Neuronal stem cell (in vitro differentiated cells): ENCODE measurements around the gene PCGF3.
"Not testable (repeated sequence)": the region's sequence is repeated elsewhere in the genome, so short reads cannot be mapped to it uniquely, and the experiment has no call there.

Experiments used
- DNase-seq: peaks from one replicate; pipeline ENCODE4 v3.0.0-alpha.2; 2013; ENCODE audit warnings: low spot score
- H2AFZ ChIP-seq: one replicate; pipeline ENCODE4 v1.6.1; 2013; ENCODE audit warnings: mild to moderate bottlenecking, low read length, inconsistent platforms
- H2AK5ac ChIP-seq: 2 replicates; pipeline ENCODE4 v1.6.1; 2013; ENCODE audit warnings: low read depth, mild to moderate bottlenecking, inconsistent platforms, low read length, moderate library complexity, mixed read lengths
- H2BK120ac ChIP-seq: 2 replicates; pipeline ENCODE4 v1.6.1; 2013; ENCODE audit warnings: low read depth, mild to moderate bottlenecking, inconsistent platforms, low read length, moderate library complexity, mixed read lengths
- H2BK12ac ChIP-seq: one replicate; pipeline ENCODE4 v1.6.1; 2013; ENCODE audit warnings: low read length, inconsistent platforms
- H2BK15ac ChIP-seq: 2 replicates; pipeline ENCODE4 v1.6.1; 2013; ENCODE audit warnings: mild to moderate bottlenecking, low read length, inconsistent platforms, mixed read lengths
- H2BK5ac ChIP-seq: one replicate; pipeline ENCODE4 v1.6.1; 2013; ENCODE audit warnings: inconsistent platforms, mild to moderate bottlenecking, low read length, moderate library complexity
- H3K14ac ChIP-seq: one replicate; pipeline ENCODE4 v1.6.1; 2013; ENCODE audit warnings: low read length, inconsistent platforms
- H3K18ac ChIP-seq: 2 replicates; pipeline ENCODE4 v1.6.1; 2013; ENCODE audit warnings: low read length, inconsistent platforms
- H3K23ac ChIP-seq: 2 replicates; pipeline ENCODE4 v1.6.1; 2013; ENCODE audit warnings: low read depth, mild to moderate bottlenecking, mixed read lengths, low read length, inconsistent platforms; ENCODE audit not compliant: poor library complexity
- H3K27ac ChIP-seq: replicated peaks from 3 replicates; pipeline ENCODE4 v1.5.1; 2013; ENCODE audit warnings: low read length, inconsistent platforms
- H3K27me3 ChIP-seq, 3 experiments: 2 replicates each; pipeline ENCODE4 v1.6.1; 2013; ENCODE audit warnings: low read length in 3 of 3, mild to moderate bottlenecking in 2 of 3, inconsistent platforms in 1 of 3, low read depth in 1 of 3, mixed read lengths in 1 of 3, moderate library complexity in 1 of 3; ENCODE audit not compliant: control insufficient read depth in 3 of 3, insufficient read depth in 3 of 3
- H3K36me3 ChIP-seq, 2 donors: replicated peaks in 1 of 2; 2 replicates each; pipeline ENCODE4 v1.6.1; 2013; ENCODE audit warnings: low read length in 2 of 2; ENCODE audit not compliant: control insufficient read depth in 2 of 2, insufficient read depth in 2 of 2
- H3K4ac ChIP-seq: 2 replicates; pipeline ENCODE4 v1.6.1; 2013; ENCODE audit warnings: inconsistent platforms, mild to moderate bottlenecking, low read length, moderate library complexity
- H3K4me1 ChIP-seq, 2 donors: 1 replicate in 1 of 2; 2 replicates in 1 of 2; pipeline ENCODE4 v1.6.1; 2013; ENCODE audit warnings: low read length in 2 of 2, low read depth in 1 of 2; ENCODE audit not compliant: control insufficient read depth in 2 of 2, insufficient read depth in 1 of 2
- H3K4me2 ChIP-seq: one replicate; pipeline ENCODE4 v1.6.1; 2013; ENCODE audit warnings: mild to moderate bottlenecking, low read length, inconsistent platforms; ENCODE audit not compliant: insufficient read depth, poor library complexity, severe bottlenecking
- H3K4me3 ChIP-seq, 2 donors: 2 replicates each; pipeline ENCODE4 v1.5.1; 2013; ENCODE audit warnings: low read length in 2 of 2, mild to moderate bottlenecking in 2 of 2, inconsistent platforms in 1 of 2, moderate library complexity in 1 of 2
- H3K79me1 ChIP-seq: one replicate; pipeline ENCODE4 v1.6.1; 2013; ENCODE audit warnings: low read depth, mild to moderate bottlenecking, inconsistent platforms, low read length, moderate library complexity
- H3K9ac ChIP-seq: one replicate; pipeline ENCODE4 v1.6.1; 2013; ENCODE audit warnings: mild to moderate bottlenecking, low read depth, low read length, inconsistent platforms; ENCODE audit not compliant: poor library complexity
- H3K9me3 ChIP-seq, 2 donors: replicated peaks in 1 of 2; 2 replicates each; pipeline versions ENCODE3 to v1.6.1; 2013; ENCODE audit warnings: low read length in 2 of 2, mild to moderate bottlenecking in 2 of 2, inconsistent platforms in 1 of 2, low read depth in 1 of 2, mixed read lengths in 1 of 2, moderate library complexity in 1 of 2; ENCODE audit not compliant: control insufficient read depth in 2 of 2, insufficient read depth in 1 of 2
- H4K8ac ChIP-seq: one replicate; pipeline ENCODE4 v1.6.1; 2013; ENCODE audit warnings: low read depth, mild to moderate bottlenecking, inconsistent platforms, low read length, moderate library complexity
- H4K91ac ChIP-seq: one replicate; pipeline ENCODE4 v1.6.1; 2013; ENCODE audit warnings: low read length, low read depth, mild to moderate bottlenecking, inconsistent platforms; ENCODE audit not compliant: poor library complexity
- WGBS, 2 donors: extraction: QIAGEN DNeasy Blood & Tissue Kit; methylation state at CpG; one replicate each; pipeline ENCODE4 v1.1.7; 2013; ENCODE audit warnings: missing lambda C conversion rate in 2 of 2, mixed read lengths in 1 of 2; ENCODE audit not compliant: insufficient read length in 2 of 2, insufficient replicate concordance in 1 of 2; ENCODE audit errors: extremely low coverage in 2 of 2; 5-methylcytosine and 5-hydroxymethylcytosine counted together

PCGF3 gene

GRCh38 chr4:735583-735982 lies 30.0 kb downstream of the PCGF3 start:
- no peak overlapping the region for H2BK12ac ChIP-seq
- no peaks in the 10 kb centered on the region for H3K27me3 ChIP-seq
- H3K79me1 ChIP-seq = peaks cover 17% of the 10 kb centered on the region
- H2AK5ac ChIP-seq = no peak overlapping the region
- no peak overlapping the region for H3K4ac ChIP-seq
- H3K18ac ChIP-seq = no peak overlapping the region
- no peak overlapping the region for H3K9ac ChIP-seq
- no peak overlapping the region for H2BK5ac ChIP-seq
- H2AFZ ChIP-seq = no peak overlapping the region
- no peak overlapping the region for H4K91ac ChIP-seq
- no peak overlapping the region for H3K4me3 ChIP-seq
- no peak overlapping the region for H3K27ac ChIP-seq
- no peak overlapping the region for H3K4me2 ChIP-seq
- no peak overlapping the region for H3K23ac ChIP-seq
- H3K9me3 ChIP-seq = peaks cover 0 to 5% of the 10 kb centered on the region in 2 donors
- H2BK120ac ChIP-seq = no peak overlapping the region
- H3K4me1 ChIP-seq = no peaks in the 10 kb centered on the region
- H3K36me3 ChIP-seq = peaks cover 50 to 86% of the 10 kb centered on the region in 2 donors
- H3K14ac ChIP-seq = peak overlapping the region; percentile 6
- H2BK15ac ChIP-seq = no peak overlapping the region
- no peak for DNase-seq
- WGBS, 2 donors = no CpG with 5 or more reads among the region's 8 CpGs
- no peak overlapping the region for H4K8ac ChIP-seq

- not testable (repeated sequence) for H3K9ac ChIP-seq, H3K4me2 ChIP-seq, H2AFZ ChIP-seq, H4K8ac ChIP-seq, H2BK5ac ChIP-seq, H3K79me1 ChIP-seq, H3K18ac ChIP-seq, DNase-seq, H2BK15ac ChIP-seq, H3K27me3 ChIP-seq, H2BK120ac ChIP-seq, H2AK5ac ChIP-seq, H3K9me3 ChIP-seq, H3K27ac ChIP-seq, H3K4ac ChIP-seq, H2BK12ac ChIP-seq, H4K91ac ChIP-seq, H3K4me1 ChIP-seq
- no CpG with 5 or more reads among the region's 34 CpGs for WGBS, 2 donors
- Histone ChIP-seq H3K23ac (peak overlapping the region; percentile 55), H3K36me3 (peaks cover 49 to 86% of the 10 kb centered on the region in 2 donors), H3K4me3 (peak overlapping the region in 1 of 2 donors; percentile 44), H3K14ac (peak overlapping the region; percentile 38)
These were observed 30.9 kb downstream of the PCGF3 start for GRCh38 chr4:736561-736960.

- H2BK15ac ChIP-seq = no peak overlapping the region
- H3K4ac ChIP-seq = no peak overlapping the region
- no CpG with 5 or more reads among the region's 16 CpGs for WGBS, 2 donors
- no peak overlapping the region for H3K4me2 ChIP-seq
- no peaks in the 10 kb centered on the region for H3K9me3 ChIP-seq
- no peak overlapping the region for H2BK5ac ChIP-seq
- no peak overlapping the region for H3K9ac ChIP-seq
- no peak overlapping the region for H3K14ac ChIP-seq
- H3K79me1 ChIP-seq = peaks cover 7% of the 10 kb centered on the region
- H3K23ac ChIP-seq = no peak overlapping the region
- no peak overlapping the region for H3K27ac ChIP-seq
- no peak overlapping the region for H3K4me3 ChIP-seq
- H3K18ac ChIP-seq = no peak overlapping the region
- H3K36me3 ChIP-seq = peaks cover 44 to 92% of the 10 kb centered on the region in 2 donors
- no peaks in the 10 kb centered on the region for H3K4me1 ChIP-seq
- DNase-seq = no peak
- no peaks in the 10 kb centered on the region for H3K27me3 ChIP-seq
- H2AK5ac ChIP-seq = no peak overlapping the region
- no peak overlapping the region for H2BK12ac ChIP-seq
- H4K8ac ChIP-seq = no peak overlapping the region
- no peak overlapping the region for H4K91ac ChIP-seq
- no peak overlapping the region for H2AFZ ChIP-seq
- no peak overlapping the region for H2BK120ac ChIP-seq
These were observed 33.2 kb downstream of the PCGF3 start for GRCh38 chr4:738781-739280.

GRCh38 chr4:739569-739968 lies 33.9 kb downstream of the PCGF3 start:
- WGBS, 2 donors = no CpG with 5 or more reads among the region's 22 CpGs
- Histone ChIP-seq H4K8ac (no peak overlapping the region), H3K14ac (no peak overlapping the region), H2BK5ac (no peak overlapping the region), H3K79me1 (peaks cover 6% of the 10 kb centered on the region), H3K9ac (peak overlapping the region; percentile 70), H2AFZ (no peak overlapping the region), H3K9me3 (no peaks in the 10 kb centered on the region), H3K4me2 (no peak overlapping the region), H3K27ac (no peak overlapping the region), H2AK5ac (no peak overlapping the region), H3K4ac (no peak overlapping the region), H3K36me3 (peaks cover 39 to 90% of the 10 kb centered on the region in 2 donors), H2BK120ac (no peak overlapping the region), H3K4me1 (no peaks in the 10 kb centered on the region), H3K4me3 (no peak overlapping the region), H4K91ac (no peak overlapping the region), H3K18ac (no peak overlapping the region), H3K27me3 (no peaks in the 10 kb centered on the region), H3K23ac (no peak overlapping the region), H2BK15ac (no peak overlapping the region), H2BK12ac (no peak overlapping the region)
- no peak for DNase-seq
